ENCODE measurements around the gene ACTG1. TPM values are rescaled to one million over a fixed set of nuclear protein-coding genes. Genes with fewer than 3 reads are reported as not detected.

ACTG1 gene
- total and polyA plus RNA-seq, 9 of the 15 experiments (the other 6 are each of a cell fraction or from before 2014, with no cell fraction given): 224 to 1,775 (median 568) TPM

- TF ChIP-seq PBX2 (CRISPR knock-in tag; IDR thresholded peaks at IDR 0.05; ENCODE audit: low read depth) (no peak), PBX2 (tag; conservative IDR thresholded peaks at IDR 0.05; ENCODE audit: low read depth) (no peak), TRIM28 (IDR thresholded peaks at IDR 0.05) (no peak), RNF2 (IDR thresholded peaks at IDR 0.05) (no peak), ZNF778 (CRISPR knock-in tag; IDR thresholded peaks at IDR 0.05) (no peak), ETV6 (IDR thresholded peaks at IDR 0.05; ENCODE audit: borderline replicate concordance in 1 of 2, low read depth in 2 of 2, low read length in 1 of 2) (no peak), ETV6 (CRISPR knock-in tag; IDR thresholded peaks at IDR 0.05; ENCODE audit: borderline replicate concordance) (no peak), ZNF280B (CRISPR knock-in tag; IDR thresholded peaks at IDR 0.05) (no peak), FOXP1 (CRISPR knock-in tag; IDR thresholded peaks at IDR 0.05) (no peak), CTBP1 (IDR thresholded peaks at IDR 0.05; ENCODE audit: borderline replicate concordance) (no peak), HSF4 (CRISPR knock-in tag; IDR thresholded peaks at IDR 0.05; ENCODE audit: borderline replicate concordance) (no peak), USF1 (CRISPR knock-in tag; IDR thresholded peaks at IDR 0.05) (no peak), NCOR1 (IDR thresholded peaks at IDR 0.05) (peak; percentile 23; the same call in 1 of the 2 replicates), MBD2 (IDR thresholded peaks at IDR 0.05; ENCODE audit: borderline replicate concordance, low read depth) (no peak; the same call in 1 of the 2 replicates), NCOA6 (IDR thresholded peaks at IDR 0.05) (no peak), ZNF277 (CRISPR knock-in tag; IDR thresholded peaks at IDR 0.05; ENCODE audit: borderline replicate concordance) (no peak), ZNF146 (CRISPR knock-in tag; IDR thresholded peaks at IDR 0.05; ENCODE audit: unreplicated experiment) (no peak), CHD1 (IDR thresholded peaks at IDR 0.05; ENCODE audit: low read length) (no peak), HDAC2 (IDR thresholded peaks at IDR 0.05) (no peak)
- TF ChIP-seq, protein P1, sequence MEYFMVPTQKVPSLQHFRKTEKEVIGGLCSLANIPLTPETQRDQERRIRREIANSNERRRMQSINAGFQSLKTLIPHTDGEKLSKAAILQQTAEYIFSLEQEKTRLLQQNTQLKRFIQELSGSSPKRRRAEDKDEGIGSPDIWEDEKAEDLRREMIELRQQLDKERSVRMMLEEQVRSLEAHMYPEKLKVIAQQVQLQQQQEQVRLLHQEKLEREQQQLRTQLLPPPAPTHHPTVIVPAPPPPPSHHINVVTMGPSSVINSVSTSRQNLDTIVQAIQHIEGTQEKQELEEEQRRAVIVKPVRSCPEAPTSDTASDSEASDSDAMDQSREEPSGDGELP (CRISPR knock-in tag; IDR thresholded peaks at IDR 0.05; ENCODE audit: borderline replicate concordance): peak; percentile 43; the same call in 1 of the 2 replicates
- TF ChIP-seq, protein P2, sequence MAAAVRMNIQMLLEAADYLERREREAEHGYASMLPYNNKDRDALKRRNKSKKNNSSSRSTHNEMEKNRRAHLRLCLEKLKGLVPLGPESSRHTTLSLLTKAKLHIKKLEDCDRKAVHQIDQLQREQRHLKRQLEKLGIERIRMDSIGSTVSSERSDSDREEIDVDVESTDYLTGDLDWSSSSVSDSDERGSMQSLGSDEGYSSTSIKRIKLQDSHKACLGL (CRISPR knock-in tag; IDR thresholded peaks at IDR 0.05; ENCODE audit: borderline replicate concordance, poor library complexity, severe bottlenecking): no peak
Measured at GRCh38 chr17:81509207-81509971, 3.2 kb downstream of the ACTG1 start (continued).

All from K562 (cell line).